Measurements from ENCODE around the gene SCN2B.

SCN2B gene

GRCh38 chr11:118153976-118154375 lies 22.5 kb downstream of the SCN2B start:
- DNase-seq (ENCODE audit: low read depth in 3 of 3) = no peak

GRCh38 chr11:118153516-118153915 lies 22.9 kb downstream of the SCN2B start:
- no peak for DNase-seq (ENCODE audit: low read depth in 3 of 3)

- no peak for DNase-seq (ENCODE audit: low read depth in 3 of 3)
Observed at GRCh38 chr11:118152552-118153471, 23.6 kb downstream of the SCN2B start, which contains the start of gene SCN4B. TSS of gene SCN4B (minus strand) at chr11:118152823. CDS start at chr11:118152673, 150 bp downstream.

GRCh38 chr11:118152020-118152551 lies 24.4 kb downstream of the SCN2B start:
- no peak for DNase-seq (ENCODE audit: low read depth in 3 of 3)

GRCh38 chr11:118151431-118151830 lies 25.0 kb downstream of the SCN2B start:
- no peak for DNase-seq (ENCODE audit: low read depth in 3 of 3)

- no peak for DNase-seq (ENCODE audit: low read depth in 3 of 3)
Observed at GRCh38 chr11:118149493-118149892, 26.9 kb downstream of the SCN2B start.

- no peak for DNase-seq (ENCODE audit: low read depth in 3 of 3)
Observed at GRCh38 chr11:118148856-118149255, 27.6 kb downstream of the SCN2B start.

GRCh38 chr11:118148240-118148639 lies 28.2 kb downstream of the SCN2B start:
- no peak for DNase-seq (ENCODE audit: low read depth in 3 of 3)

GRCh38 chr11:118147502-118147901 lies 28.9 kb downstream of the SCN2B start:
- no peak for DNase-seq (ENCODE audit: low read depth in 3 of 3)

GRCh38 chr11:118146554-118146953 lies 29.9 kb downstream of the SCN2B start:
- no peak for DNase-seq (ENCODE audit: low read depth in 3 of 3)

GRCh38 chr11:118145285-118146227 lies 30.9 kb downstream of the SCN2B start:
- DNase-seq (ENCODE audit: low read depth in 3 of 3) = peak; percentile 73 to 90 (median 84)

- DNase-seq (ENCODE audit: low read depth in 3 of 3) = no peak
Observed at GRCh38 chr11:118144301-118145268, 31.9 kb downstream of the SCN2B start.

GRCh38 chr11:118143661-118144185 lies 32.7 kb downstream of the SCN2B start:
- DNase-seq (ENCODE audit: low read depth in 3 of 3) = no peak

- DNase-seq (ENCODE audit: low read depth in 3 of 3) = no peak
Observed at GRCh38 chr11:118142809-118143208, 33.6 kb downstream of the SCN2B start.

GRCh38 chr11:118142081-118142480 lies 34.4 kb downstream of the SCN2B start:
- DNase-seq (ENCODE audit: low read depth in 3 of 3) = no peak

GRCh38 chr11:118139578-118139977 lies 36.9 kb downstream of the SCN2B start:
- no peak for DNase-seq (ENCODE audit: low read depth in 3 of 3)

GRCh38 chr11:118138839-118139420 lies 37.5 kb downstream of the SCN2B start:
- DNase-seq (ENCODE audit: low read depth in 3 of 3) = no peak

GRCh38 chr11:118136801-118137200 lies 39.6 kb downstream of the SCN2B start:
- no peak for DNase-seq (ENCODE audit: low read depth in 3 of 3)

- no peak for DNase-seq (ENCODE audit: low read depth in 3 of 3)
Observed at GRCh38 chr11:118136341-118136740, 40.1 kb downstream of the SCN2B start.

- DNase-seq (ENCODE audit: low read depth in 3 of 3) = no peak
Observed at GRCh38 chr11:118135796-118136165, 40.7 kb downstream of the SCN2B start.

Data from stimulated activated CD4-positive, alpha-beta T cell treated with anti-CD3 and anti-CD28 coated beads, TNF-alpha, amount 100 ng/mL, for 24 hours (primary cell).